ENCODE results near the gene TRIM14. TPM values are rescaled to one million over a fixed set of nuclear protein-coding genes. Genes with fewer than 3 reads are reported as not detected.

Gene TRIM14
- total RNA-seq, 1 donor from 2014 or later = 9.4 TPM

DNA sequence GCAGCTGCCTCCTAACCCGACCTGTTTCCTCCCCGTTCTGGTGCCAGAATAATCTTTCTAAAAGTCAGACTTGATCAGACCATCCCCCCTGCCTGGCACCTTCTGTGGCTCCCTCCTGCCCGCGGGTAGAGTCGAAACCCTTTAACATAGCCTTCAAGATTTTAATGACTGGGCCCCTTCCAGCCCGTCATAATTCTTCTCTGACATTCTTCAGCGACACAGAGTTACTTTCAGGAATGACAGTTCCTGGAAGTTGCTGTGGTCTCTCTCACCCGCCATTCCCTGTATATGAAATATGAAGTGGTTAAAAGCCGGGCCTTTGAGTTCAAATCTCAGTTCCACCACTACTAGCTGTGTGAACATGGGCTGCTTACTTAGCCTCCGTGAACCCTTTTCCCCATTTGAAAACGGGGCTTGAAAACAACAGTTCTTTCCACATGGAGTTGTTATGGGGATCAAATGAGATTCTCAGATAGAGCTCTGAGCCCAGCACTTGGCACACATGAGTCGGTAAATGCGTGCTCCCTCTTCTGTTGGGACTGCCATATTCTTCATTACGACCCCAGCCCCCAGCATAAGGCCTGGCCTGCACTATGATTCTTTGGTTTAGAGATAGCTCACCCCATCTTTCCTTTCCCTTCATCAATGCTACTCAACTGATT lies 61.8 kb downstream of the TRIM14 start:
- TF ChIP-seq, protein P1, sequence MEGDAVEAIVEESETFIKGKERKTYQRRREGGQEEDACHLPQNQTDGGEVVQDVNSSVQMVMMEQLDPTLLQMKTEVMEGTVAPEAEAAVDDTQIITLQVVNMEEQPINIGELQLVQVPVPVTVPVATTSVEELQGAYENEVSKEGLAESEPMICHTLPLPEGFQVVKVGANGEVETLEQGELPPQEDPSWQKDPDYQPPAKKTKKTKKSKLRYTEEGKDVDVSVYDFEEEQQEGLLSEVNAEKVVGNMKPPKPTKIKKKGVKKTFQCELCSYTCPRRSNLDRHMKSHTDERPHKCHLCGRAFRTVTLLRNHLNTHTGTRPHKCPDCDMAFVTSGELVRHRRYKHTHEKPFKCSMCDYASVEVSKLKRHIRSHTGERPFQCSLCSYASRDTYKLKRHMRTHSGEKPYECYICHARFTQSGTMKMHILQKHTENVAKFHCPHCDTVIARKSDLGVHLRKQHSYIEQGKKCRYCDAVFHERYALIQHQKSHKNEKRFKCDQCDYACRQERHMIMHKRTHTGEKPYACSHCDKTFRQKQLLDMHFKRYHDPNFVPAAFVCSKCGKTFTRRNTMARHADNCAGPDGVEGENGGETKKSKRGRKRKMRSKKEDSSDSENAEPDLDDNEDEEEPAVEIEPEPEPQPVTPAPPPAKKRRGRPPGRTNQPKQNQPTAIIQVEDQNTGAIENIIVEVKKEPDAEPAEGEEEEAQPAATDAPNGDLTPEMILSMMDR (IDR thresholded peaks at IDR 0.05; ENCODE audit: insufficient read depth, low read length, poor library complexity, severe bottlenecking) = no peak
- no peaks in the 10 kb centered on the region for H3K27me3 ChIP-seq (ENCODE audit: control insufficient read depth, insufficient read depth, low read length)
- no peak for DNase-seq (ENCODE audit: low read depth)

DNA sequence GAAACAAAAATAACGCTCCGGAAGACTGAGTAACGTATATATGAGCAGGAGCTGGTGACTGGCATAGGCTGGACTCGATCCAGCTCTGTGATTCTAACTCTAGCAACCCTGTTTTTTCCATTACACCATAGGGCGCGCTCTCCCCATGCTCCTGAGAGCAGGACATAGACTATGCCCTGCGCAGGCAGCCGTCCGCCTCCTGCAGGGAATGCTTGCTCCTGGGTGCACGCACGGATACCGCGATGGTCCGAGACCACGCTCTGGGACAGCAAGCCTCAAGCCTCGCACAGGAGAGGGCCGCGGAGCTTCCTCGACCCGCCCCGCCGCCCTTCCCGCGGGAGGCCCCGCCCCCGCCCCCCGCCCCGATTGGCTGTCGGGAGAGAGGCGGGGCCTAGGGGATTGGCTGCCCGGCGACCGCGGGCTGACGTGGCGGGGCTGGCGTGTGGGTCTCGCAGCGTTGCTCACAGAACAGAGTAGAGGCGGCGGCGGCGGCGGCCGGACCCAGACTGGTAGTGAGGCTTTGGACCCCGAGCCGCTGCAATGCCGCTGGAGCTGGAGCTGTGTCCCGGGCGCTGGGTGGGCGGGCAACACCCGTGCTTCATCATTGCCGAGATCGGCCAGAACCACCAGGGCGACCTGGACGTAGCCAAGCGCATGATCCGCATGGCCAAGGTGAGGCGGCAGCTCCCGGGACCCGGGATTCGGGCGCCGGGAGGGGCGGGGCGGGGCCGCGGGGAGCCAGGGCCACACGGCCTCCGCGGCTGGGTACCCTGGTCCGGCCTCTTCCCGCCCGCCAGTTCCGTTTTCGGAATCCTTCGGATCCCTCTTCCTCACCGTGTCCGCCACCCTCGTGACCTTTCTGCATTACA lies 62.5 kb downstream of the TRIM14 start, which contains the start of gene NANS:
TSS of gene NANS (plus strand) at position 464 of the 869 bp plus-strand sequence. CDS start at position 541, 77 bp downstream.
- peak within 1 kb of the TSS; percentile 69 for H3K4me3 ChIP-seq (ENCODE audit: low read depth, low read length)
- no peaks in the 10 kb centered on the region for H3K27me3 ChIP-seq (ENCODE audit: control insufficient read depth, insufficient read depth, low read length)
- DNase-seq (ENCODE audit: low read depth) = peak; percentile 69
- H3K36me3 ChIP-seq (ENCODE audit: control insufficient read depth, insufficient read depth, low read length) = peaks cover 2% of the 10 kb centered on the region
- TF ChIP-seq, protein P1 (IDR thresholded peaks at IDR 0.05; ENCODE audit: insufficient read depth, low read length, poor library complexity, severe bottlenecking) = no peak

More for the DNA sequence above, 61.8 kb downstream of the TRIM14 start:
- H3K36me3 ChIP-seq (ENCODE audit: control insufficient read depth, insufficient read depth, low read length) = peaks cover 2% of the 10 kb centered on the region
- peak overlapping the region; percentile 69 for H3K4me3 ChIP-seq (ENCODE audit: low read depth, low read length)

DNA sequence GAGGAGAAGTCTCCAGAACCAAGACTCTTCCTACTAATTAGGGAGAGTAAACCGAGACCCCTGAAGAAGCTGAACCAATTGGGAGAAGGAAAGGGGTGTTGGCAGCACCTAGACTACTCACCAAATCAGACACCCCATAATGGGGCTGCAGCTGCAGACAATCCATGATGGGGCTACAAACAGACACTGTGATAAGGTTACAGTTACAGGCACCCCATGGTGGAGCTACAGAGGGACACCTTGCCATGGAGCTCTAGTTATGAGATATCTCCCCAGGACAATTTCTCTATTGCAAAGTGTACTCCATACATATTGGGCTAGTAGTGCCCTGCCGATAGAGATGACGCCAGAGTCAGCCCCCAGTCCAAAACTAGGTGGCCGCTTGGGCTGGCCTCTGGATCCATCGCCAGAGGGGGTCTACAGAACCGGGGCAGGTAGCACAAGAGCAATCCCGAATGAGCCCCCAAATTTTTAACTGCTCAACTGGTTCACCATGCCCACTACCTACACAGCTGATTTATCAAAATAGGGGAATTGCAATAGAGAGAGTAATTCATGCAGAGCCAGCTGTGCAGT lies 64.6 kb downstream of the TRIM14 start:
- TF ChIP-seq, protein P1 (IDR thresholded peaks at IDR 0.05; ENCODE audit: insufficient read depth, low read length, poor library complexity, severe bottlenecking) = no peak
- no peak for DNase-seq (ENCODE audit: low read depth)
- Histone ChIP-seq H3K27me3 (ENCODE audit: control insufficient read depth, insufficient read depth, low read length) (no peaks in the 10 kb centered on the region), H3K36me3 (ENCODE audit: control insufficient read depth, insufficient read depth, low read length) (no peaks in the 10 kb centered on the region), H3K4me3 (ENCODE audit: low read depth, low read length) (no peak overlapping the region)

DNA sequence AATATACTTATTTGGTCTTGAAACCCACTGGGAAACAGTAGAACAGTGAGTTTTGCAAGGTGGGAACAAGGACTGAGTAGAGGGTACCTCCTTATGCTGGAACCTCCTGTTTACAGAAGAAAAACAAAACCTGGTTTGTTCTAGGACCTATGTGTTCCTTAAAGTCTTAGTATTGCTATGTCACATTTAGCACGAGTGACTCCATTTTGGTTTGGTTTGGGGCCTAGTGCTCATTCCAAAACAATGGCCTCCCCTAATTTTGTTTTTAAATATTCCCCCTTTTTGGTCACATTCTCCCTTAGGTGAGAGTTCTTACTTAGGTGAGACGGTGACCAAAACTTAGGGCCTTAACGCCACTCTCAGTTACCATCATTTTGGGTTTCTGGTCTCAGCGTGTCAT lies 68.7 kb downstream of the TRIM14 start:
- no peak for DNase-seq (ENCODE audit: low read depth)
- TF ChIP-seq, protein P1 (IDR thresholded peaks at IDR 0.05; ENCODE audit: insufficient read depth, low read length, poor library complexity, severe bottlenecking) = no peak
- H3K27me3 ChIP-seq (ENCODE audit: control insufficient read depth, insufficient read depth, low read length) = no peaks in the 10 kb centered on the region

DNA sequence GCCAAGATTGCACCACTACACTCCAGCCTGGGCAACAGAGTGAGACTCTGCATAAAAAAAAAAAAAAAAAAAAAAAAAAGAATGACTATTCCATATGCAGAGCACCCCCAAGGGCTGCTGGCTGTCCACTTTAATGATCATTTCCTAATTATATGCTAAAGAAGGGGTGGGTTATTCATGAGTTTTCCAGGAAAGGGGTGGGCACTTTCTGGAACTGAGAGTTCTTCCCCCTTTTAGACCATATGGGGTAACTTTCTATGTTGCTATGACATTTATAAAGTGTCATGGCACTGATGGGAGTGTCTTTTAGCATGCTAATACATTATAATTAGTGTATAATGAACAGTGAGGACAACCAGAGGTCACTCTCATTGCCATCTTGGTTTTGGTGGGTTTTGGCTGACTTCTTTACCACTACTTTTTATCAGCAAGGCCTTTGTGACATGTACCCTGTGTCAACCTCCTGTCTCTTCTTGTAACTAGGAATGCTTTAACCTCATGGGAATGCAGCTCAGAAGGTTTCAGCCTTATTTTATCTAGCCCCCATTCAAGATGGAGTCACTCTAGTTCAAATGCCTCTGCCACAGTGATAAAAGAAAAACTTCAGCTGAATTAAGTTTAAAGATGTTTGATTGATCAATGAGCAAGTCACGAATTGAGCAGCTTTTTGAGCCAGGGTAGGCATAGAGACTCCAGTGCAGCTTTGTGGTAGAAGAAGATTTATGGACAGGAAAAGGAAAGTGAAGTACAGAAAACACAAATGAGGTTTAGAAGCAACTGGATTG lies 69.5 kb downstream of the TRIM14 start:
- TF ChIP-seq, protein P1 (IDR thresholded peaks at IDR 0.05; ENCODE audit: insufficient read depth, low read length, poor library complexity, severe bottlenecking) = no peak
- Histone ChIP-seq H3K4me3 (ENCODE audit: low read depth, low read length) (no peak overlapping the region), H3K27me3 (ENCODE audit: control insufficient read depth, insufficient read depth, low read length) (no peaks in the 10 kb centered on the region), H3K36me3 (ENCODE audit: control insufficient read depth, insufficient read depth, low read length) (no peaks in the 10 kb centered on the region)
- DNase-seq (ENCODE audit: low read depth) = no peak

More for the DNA sequence above, 68.7 kb downstream of the TRIM14 start:
- Histone ChIP-seq H3K36me3 (ENCODE audit: control insufficient read depth, insufficient read depth, low read length) (no peaks in the 10 kb centered on the region), H3K4me3 (ENCODE audit: low read depth, low read length) (no peak overlapping the region)
